ENCODE data around the gene LBP.
"Not testable (repeated sequence)": the region's sequence is repeated elsewhere in the genome, so short reads cannot be mapped to it uniquely, and the experiment has no call there.

Gene LBP, protein sequence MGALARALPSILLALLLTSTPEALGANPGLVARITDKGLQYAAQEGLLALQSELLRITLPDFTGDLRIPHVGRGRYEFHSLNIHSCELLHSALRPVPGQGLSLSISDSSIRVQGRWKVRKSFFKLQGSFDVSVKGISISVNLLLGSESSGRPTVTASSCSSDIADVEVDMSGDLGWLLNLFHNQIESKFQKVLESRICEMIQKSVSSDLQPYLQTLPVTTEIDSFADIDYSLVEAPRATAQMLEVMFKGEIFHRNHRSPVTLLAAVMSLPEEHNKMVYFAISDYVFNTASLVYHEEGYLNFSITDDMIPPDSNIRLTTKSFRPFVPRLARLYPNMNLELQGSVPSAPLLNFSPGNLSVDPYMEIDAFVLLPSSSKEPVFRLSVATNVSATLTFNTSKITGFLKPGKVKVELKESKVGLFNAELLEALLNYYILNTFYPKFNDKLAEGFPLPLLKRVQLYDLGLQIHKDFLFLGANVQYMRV

DNA sequence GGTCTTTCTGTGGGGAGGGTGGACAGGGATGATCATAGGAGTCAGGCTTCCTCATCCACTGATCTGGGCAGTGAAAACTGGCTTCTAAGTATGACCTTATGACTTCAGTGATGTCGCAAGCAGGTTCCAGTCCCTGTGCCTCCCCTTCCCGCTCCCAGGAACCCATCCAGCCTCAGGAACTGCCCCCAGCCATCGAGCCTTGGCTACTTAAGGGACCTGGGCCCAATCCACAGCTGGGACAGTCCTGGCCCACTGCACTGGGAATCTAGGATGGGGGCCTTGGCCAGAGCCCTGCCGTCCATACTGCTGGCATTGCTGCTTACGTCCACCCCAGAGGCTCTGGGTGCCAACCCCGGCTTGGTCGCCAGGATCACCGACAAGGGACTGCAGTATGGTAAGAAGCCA lies at the start of gene LBP:
Gene LBP, plus strand, starts transcription at position 236 of the 405 bp plus-strand sequence. Its CDS starts 35 bp downstream, at position 271.
- no peak for DNase-seq

DNA sequence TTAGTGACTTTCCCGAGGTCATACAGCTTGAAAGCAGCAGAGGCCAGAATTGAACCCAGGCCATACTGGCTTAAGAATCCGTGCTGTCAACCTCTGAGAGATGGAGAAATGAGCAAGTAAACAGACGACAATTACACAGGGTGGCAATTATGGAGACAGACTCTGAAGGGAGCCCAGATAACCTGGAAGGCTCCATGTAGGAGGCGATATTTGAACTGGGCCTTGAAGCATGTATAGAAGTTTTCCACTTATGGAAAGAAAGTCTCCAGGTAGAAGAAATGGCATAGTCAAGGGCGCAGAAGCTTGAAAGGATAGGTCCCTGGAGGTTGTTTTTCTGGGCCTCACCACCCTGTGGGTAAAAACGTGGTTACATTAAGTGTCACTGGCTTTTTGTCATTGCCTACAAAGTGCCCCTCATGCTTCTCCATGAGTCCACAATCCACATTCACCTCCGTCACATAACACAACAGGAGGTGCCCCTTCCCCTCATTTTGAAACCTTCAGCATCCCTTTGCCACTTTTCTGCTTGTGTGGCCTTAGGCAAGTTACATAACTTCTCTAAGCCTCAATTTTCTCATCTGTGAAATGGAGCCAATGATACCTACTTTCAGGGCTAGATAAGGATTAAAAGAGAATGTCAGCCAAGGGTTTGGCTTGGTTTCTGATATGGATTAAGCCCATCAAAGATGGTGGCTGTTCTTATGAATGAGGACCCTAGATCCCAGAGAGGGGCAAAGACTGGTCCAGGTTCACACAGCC lies 48.2 kb upstream of the LBP start:
- no peak for DNase-seq

DNA sequence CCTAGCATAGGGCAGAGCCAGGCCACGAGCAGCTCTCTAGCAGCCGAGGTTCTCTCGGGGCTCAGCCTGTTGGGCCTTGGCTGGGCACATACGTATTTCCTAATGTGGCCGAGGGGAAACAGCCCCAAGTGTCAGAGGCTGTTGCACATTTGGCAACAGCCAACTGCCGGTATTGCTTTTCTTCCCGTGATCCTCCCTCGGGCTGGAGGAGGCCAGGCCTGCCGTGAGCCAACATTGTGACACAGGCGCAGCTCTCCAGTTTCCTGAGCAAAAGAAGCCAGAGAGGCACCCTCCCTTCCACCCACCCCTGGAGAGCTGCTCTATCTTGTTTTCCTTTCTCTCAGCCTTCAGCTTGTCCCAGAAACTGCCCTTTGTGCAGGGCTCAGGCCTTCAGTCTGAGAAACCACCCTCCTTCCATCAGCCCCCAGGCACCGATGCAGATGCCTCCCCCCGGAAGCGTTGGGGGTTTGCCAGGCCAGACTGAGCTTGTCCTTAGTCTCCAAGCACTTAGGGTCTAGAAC lies 47.5 kb upstream of the LBP start:
- DNase-seq = no peak

DNA sequence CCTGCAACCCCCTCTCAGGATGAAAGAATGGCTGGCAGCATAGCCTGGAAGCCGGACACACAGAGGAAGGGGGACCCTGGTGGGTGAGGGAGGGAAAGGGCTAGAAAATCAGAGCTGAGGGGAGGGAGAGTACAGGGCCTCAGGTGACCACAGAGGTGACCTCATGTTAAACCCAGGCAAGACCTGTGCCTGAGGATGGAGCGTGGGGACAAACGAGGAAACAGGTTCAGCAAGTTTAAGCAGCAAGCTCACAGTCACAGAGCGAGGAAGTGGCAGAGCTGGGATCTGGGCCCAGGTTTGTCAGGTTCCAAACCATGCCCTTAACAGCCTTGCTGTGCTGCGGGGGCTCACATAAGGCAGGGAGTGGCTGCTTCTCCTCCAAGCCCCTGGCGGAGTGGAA lies 46.3 kb upstream of the LBP start:
- DNase-seq = no peak

DNA sequence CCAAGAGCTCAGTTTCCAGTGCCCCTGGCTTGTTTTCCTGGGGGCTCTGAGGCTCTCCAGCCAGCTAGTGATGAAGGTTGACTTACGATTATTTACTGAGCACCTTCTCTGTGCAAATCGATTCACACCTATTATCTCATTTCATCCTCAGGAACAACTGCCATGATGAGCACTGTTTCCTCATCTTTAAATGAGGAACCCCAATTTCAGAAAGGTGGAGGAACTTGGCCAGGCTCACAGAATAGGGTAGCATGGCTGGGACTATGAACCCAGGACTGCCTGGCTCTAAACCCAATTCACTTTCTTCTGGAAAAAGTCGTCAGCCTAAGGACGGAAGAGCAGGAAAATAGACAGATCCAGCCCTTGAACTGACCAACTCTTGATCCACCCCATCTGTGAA lies 45.8 kb upstream of the LBP start:
- DNase-seq = no peak

DNA sequence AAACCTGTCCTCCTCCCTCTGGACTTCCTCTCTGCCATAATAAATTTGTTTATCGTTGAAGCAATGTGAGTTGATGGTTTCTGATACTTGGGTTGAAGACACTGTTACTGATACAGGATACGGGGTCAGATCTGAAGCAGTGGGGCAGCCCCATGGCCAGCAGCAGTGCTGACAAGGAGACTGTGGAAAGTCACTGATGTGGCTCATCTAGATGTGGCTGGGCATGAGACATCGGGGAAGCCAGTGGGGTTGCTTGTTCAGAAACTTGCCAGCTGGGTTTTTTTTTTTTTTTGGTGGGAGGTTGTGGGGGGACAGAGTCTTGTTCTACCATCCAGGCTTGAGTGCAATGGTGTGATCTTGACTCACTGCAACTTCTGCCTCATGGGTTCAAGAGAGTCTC lies 45.0 kb upstream of the LBP start:
- DNase-seq = no peak

DNA sequence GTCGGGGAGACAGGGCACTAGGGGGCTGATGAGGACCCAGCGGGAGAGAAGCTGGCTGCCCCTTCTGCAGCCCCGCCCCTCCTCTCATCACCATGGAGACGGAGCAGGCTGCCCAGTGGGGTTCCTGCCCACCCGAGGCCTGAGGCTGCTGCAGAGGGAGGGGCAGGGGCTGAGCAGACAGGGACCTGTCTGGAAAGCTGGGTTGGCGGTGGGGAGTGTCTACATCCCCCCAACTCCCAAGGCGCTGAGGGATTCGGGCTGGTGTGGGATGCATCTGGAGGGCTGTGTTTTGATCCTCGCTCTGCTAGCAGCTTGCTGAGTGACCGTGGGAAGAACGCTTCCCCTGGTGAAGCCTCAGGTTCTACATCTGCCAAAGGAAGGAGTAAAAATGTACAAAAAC lies 43.5 kb upstream of the LBP start:
- DNase-seq = no peak

DNA sequence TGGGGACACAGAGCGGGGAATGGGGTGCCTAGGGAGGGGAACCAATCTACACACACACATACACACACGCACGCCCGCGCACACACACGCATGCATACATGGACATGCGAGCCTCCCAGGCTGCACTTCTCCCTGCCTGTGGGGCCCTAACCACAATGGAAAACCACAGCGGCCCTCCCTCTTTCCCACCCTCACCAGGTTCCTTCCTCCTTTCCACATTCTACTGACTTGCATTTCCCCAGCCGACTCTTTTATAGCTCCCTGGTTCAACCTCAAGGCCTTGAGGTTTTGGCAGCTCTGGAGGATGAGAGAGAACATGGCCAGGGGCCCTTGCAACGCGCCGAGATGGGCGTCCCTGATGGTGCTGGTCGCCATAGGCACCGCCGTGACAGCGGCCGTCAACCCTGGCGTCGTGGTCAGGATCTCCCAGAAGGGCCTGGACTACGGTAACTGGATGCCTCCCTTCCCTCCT lies 42.3 kb upstream of the LBP start, which contains the start of gene BPI:
Gene BPI, plus strand, starts transcription at position 249 of the 472 bp plus-strand sequence. Its CDS starts 68 bp downstream, at position 317.
- DNase-seq = no peak

DNA sequence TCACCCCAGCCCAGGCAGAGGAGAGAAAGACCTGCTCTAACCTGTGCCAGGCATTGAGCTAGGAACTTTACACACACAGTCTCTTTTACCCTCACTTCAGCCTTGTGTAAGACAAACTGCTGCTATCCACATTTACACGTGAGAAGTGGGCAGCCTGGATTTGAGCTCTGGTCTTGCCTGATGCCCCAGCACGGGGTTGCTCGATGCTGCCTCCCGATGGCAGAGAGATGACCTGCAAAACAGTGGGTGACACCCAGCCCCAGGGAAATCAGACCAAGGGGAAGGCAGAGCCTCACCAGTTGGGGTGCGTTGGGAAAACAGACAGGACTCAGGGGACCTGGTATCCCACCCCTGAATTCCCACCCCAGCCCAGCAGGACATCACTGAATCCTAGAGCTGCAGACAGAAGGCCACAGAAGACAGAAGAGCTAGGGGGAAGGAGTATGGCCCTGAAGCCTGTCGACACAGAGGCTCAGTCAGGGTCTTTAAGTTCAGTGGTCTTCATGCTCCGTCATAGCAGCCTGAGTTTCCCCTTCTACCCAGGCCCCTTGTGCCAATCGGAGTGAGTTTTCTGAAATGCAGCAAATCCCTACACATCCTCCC lies 41.3 kb upstream of the LBP start:
- no peak for DNase-seq

DNA sequence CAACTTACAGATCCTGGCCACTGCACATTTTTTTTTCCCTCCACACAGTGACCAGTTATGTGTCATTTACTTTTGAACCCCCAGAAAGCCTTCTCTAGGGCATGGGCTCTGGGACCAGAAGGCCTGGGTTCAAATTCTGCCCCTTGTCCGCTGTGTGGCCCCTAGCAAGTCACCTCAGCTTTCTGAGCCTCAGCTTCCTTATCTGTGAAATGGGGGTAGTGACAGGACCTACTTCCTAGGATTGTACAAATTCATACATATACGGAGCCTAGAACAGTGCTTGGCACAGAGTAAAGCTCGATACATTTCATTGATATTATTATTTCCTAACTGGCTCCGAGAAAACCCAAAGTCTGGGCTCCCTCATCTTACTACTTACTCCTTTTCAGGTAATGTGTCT lies 40.7 kb upstream of the LBP start:
- no peak for DNase-seq

DNA sequence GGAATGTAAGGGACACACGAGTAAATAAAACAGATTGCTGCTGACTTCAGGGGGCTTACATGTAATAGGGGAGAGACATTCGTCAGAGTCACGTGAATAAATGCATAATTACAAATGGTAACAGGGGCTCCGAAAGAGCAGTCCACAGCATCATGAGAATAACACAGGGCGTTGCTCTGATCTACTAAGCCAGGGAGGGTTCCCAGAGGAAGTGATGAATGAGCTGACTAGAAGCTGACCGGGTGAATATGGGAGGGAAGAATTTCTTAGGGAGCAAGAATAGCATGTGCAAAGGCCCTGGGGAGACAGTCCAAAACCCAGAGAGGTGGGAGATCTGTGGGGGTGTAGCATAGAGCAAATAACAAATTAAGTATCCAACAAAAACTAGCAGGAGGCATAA lies 39.9 kb upstream of the LBP start:
- no peak for DNase-seq

DNA sequence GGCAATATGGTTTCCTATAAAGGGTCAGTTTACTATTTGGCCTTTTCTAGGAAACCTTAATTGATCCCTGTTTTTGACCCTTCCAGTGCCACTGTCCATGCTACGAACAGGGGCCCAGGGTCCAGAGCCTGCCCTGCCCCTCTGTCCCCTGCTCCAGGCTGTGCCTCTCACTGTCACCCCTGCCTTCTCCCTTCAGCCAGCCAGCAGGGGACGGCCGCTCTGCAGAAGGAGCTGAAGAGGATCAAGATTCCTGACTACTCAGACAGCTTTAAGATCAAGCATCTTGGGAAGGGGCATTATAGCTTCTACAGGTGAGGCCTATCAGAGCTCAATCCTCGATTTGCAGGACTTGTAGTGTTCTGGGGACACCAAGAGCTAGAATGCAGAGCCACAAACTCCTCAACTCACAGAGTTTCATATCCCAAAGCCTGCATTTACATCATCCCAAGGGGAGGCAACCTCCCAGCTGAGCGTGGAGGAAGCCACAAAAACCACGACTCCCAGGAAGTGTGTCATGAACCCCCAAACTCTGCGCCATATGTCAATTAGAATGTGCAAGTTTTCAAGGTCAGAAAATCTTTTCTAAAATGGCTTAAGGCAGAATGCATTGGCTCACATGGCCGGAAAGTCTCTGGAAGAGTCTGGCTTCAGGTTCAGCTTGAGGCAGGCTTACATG lies 38.8 kb upstream of the LBP start:
- DNase-seq = no peak

DNA sequence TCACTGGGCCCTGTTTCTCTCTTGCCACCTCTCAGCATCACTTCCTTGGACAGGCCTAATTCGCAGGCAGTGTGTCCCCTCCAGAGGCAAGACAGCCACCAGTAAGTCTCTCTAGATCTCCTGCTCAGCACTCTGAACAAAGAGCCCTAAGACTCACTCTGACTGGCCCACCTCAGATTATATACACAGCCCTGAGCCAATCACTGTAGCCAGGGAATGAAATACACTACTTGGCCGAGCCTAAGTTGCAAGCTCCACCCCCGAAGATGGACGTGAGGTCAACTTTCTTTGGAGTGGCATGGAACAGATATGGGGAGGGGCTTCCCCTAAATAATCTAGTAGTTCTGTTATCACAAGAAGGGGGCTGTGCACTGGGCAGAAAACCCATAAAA lies 38.2 kb upstream of the LBP start:
- DNase-seq = no peak

DNA sequence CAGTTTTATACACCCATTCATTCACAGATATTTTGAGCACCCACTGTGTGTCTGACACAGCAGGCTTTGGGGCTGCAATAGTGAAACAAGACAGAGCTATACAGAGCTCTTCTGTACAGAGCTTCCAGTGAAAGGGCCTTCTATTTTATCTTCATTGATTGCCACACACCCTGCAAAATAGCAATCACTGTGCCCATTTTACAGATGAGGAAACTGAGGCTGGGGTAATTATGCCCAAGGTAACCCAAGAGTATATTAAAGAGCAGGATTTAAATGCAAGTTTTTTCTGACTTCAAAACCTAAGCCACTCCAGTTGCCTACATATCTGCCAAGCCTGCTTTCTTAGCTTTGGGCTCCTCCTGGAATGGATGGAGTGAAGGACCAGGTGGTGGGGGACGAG lies 37.8 kb upstream of the LBP start:
- DNase-seq = no peak

DNA sequence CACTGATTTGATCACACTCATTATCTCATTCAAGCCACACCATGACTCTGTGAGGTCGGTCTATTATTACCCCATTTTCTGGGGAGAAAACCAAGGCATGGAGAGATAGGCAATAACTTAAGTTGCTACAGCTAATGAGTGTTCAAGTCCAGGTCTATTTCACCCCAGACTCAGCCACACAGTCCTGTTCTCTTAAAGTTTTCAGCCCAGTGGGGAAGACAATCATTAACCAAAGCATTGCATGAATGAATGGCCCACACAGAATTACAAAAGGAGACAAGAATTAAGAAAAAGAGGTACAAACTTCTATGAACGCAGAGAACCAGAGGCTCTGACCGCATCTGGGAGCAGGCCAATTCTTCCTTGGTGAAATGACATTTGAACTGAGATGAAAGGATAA lies 35.2 kb upstream of the LBP start:
- DNase-seq = no peak

DNA sequence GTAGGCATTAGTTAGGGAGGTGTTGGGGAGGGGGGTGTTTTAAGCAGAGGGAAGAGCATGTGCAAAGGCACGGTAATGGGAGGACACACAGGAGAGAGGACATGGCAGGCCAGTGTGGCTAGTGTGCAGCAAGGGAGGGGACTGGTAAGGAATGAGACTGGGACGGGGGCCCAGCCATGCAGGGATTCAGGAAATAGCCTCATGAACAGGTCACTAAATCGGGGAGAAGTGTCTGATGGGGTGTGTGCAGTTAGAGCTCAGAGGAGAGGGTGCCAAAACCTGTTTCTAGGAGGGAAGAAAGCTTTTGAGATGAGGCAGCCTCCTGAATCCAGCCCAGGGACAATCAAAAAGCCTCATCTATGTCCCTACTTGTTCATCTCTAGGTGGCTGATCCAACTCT lies 34.8 kb upstream of the LBP start:
- no peak for DNase-seq

DNA sequence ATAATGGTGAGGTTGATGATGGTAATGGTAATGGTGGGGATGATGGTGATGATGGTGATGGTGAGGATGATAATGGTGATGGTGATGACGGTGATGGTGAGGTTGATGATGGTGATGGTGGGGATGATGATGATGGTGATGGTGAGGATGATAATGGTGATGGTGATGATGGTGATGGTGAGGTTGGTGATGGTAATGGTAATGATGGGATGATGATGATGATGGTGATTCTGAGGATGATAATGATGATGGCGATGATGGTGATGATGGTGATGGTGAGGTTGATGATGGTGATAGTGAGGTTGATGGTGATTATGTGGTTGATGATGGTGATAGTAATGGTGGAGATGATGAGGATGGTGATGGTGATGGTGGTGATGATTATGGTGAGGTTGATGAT lies 32.6 kb upstream of the LBP start:
- DNase-seq = no peak

DNA sequence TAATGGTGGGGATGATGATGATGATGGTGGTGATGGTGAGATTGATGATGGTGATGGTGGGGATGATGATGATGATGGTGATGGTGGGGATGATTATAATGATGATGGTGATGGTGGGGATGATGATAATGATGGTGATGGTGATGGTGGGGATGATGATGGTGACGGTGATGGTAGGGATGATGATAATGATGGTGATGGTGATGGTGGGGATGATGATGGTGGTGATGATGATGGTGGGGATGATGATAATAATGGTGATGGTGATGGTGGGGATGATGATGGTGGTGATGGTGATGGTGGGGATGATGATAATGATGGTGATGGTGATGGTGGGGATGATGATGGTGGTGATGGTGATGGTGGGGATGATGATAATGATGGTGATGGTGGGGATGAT lies 31.9 kb upstream of the LBP start:
- DNase-seq = not testable (repeated sequence)

DNA sequence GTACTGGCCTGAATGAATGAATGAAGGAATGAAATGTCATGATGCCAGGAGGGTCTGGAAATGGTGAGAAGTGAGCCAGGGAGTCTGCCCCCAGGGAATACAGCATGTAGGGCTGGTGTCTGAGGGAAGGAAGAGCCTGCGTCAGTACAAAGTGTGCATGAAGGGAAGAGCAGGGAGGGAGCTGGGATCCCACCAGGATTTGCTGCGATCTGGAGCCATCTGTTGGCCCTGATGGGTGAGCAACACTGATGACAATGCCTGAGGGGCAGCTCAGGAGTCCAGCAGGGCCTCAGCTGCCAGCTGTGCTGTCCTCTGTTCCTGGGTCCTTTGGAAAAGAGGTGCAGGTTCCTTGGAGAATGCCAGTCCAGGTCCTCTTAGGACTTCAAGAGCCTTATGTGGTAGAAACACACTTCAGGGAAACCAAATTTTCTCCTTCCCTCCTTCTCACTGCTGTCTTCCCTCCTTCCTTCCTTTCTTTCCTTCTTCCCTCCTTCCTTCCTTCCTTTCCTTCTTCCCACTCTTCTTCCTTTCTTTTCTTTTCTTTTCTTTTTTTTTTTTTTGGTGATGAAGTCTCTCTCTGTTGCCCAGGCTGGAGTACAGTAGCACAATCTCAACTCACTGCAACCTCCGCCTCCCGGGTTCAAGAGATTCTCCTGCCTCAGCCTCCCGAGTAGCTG lies 30.9 kb upstream of the LBP start:
- DNase-seq = no peak

DNA sequence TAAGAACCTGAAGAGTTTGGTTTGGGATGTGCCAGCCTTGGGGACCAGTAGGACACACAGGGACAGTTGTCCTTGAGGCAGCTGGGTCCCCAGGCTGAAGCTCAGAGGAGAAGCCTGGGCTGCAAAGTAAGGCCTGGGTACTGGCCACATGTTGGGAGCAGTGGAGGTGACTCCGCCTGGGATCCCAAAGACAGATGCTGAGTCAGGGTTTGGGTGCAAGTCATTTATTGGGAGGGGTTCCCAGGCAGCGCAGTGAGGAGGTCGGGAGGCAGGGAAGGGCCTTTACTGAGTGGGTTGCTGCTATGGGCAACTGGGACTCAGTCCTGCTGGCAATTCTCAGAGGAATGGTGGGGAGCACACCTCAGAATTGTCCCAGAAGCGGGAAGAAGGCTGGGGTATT lies 29.9 kb upstream of the LBP start:
- no peak for DNase-seq

DNA sequence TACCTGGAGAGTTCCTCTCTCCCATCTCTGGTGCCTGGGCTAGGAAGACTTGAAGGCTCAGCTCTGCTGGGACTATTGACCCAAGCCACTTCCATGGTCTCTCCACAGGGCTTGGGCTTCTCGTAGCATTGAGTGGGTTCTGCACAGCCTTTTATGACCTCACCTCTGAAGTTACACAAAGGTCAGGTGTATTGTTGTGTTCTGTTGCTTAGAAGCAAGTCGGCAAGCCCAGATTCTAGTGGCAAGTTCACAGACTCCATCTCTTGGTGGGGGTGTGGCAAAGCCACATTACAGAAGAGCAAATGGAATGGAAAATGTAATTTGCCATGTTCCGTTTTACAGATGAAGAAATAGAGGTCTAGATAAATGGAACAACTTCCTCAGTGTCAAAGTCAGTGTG lies 28.9 kb upstream of the LBP start:
- DNase-seq = no peak

DNA sequence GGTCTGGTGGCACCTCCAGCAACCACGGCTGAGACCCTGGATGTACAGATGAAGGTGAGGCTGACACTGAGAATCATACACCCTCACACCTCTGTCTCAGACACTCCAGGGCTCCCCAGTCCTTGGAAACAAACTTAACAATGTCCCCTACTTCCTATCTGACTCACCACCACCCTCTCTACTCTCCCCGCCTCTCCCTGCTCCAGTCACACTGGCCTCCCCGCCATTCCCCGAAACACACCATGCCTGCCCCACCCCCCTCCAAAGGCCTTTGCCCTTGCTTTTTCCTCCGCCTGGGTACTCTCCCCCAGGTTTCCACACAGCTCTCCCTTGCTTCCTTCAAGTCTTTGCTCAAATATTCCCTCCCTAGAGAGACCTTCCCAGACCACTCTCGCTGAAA lies 26.1 kb upstream of the LBP start:
- no peak for DNase-seq
